Neural cell (in vitro differentiated cells): Measurements from ENCODE around the gene GNAQ.

ENCODE experiments used
- EP300 ChIP-seq: fragments of 450-650 bp; conservative IDR thresholded peaks from 2 replicates; pipeline ENCODE4 v1.6.1; 2014; ENCODE audit warnings: antibody characterized with exemption, mild to moderate bottlenecking, moderate library complexity; ENCODE audit not compliant: poor library complexity, severe bottlenecking
- POLR2AphosphoS5 ChIP-seq: IDR thresholded peaks from 2 replicates; pipeline ENCODE4 v1.6.1; 2012
- TF ChIP-seq, protein P1 (sequence below): fragments of 450-650 bp; IDR thresholded peaks from 2 replicates; pipeline ENCODE4 v1.5.1; 2014; ENCODE audit warnings: antibody characterized with exemption, mild to moderate bottlenecking, moderate library complexity; ENCODE audit not compliant: poor library complexity, severe bottlenecking

DNA sequence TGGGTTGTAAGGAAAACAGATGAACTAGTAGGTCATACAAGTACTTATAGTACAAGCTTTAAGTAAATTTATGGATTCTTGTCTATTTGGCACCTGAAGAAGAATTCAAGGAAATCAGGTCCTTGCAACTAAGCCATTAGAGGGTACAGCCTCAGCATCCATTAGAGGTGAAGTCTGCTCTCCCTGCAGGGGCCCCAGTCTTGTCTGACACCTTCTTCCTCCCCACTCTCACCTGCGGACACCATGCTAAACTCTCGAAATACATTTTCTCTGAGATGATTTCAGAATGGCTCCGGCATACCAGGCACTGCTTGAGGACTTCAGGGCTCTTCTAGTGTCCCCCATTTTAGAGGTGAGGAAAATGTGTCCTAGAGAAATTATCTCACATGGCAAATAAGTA, 137.9 kb downstream of the GNAQ start:
- TF ChIP-seq, protein P1, sequence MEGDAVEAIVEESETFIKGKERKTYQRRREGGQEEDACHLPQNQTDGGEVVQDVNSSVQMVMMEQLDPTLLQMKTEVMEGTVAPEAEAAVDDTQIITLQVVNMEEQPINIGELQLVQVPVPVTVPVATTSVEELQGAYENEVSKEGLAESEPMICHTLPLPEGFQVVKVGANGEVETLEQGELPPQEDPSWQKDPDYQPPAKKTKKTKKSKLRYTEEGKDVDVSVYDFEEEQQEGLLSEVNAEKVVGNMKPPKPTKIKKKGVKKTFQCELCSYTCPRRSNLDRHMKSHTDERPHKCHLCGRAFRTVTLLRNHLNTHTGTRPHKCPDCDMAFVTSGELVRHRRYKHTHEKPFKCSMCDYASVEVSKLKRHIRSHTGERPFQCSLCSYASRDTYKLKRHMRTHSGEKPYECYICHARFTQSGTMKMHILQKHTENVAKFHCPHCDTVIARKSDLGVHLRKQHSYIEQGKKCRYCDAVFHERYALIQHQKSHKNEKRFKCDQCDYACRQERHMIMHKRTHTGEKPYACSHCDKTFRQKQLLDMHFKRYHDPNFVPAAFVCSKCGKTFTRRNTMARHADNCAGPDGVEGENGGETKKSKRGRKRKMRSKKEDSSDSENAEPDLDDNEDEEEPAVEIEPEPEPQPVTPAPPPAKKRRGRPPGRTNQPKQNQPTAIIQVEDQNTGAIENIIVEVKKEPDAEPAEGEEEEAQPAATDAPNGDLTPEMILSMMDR: no peak
- TF ChIP-seq EP300: no peak
- no peak for TF ChIP-seq POLR2AphosphoS5
